Activated naive CD8-positive, alpha-beta T cell treated with anti-CD3 and anti-CD28 coated beads, Interleukin-2, amount 50 U/mL, for 24 hours (primary cell): ENCODE data around the gene PCGF2.
A peak's percentile ranks its signal among the peaks of the same experiment; 100 is the strongest.

Experiments used
- ATAC-seq: fragments of 150-1000 bp; cut with Tn5 transposase; one replicate; pipeline ENCODE4 v1.10.0; 2021
- DNase-seq: peaks from one replicate; pipeline ENCODE4 v3.0.0; 2021
- H3K27ac Mint-ChIP-seq: one replicate; pipeline ENCODE4 v1.8.0; 2021; ENCODE audit warnings: mild to moderate bottlenecking, mixed read lengths
- H3K27me3 Mint-ChIP-seq: one replicate; pipeline ENCODE4 v1.8.0; 2021; ENCODE audit warnings: mixed read lengths
- H3K36me3 Mint-ChIP-seq: one replicate; pipeline ENCODE4 v1.8.0; 2021; ENCODE audit warnings: low read depth, mixed read lengths
- H3K4me1 Mint-ChIP-seq: one replicate; pipeline ENCODE4 v1.8.0; 2021; ENCODE audit warnings: mixed read lengths
- H3K4me3 Mint-ChIP-seq: one replicate; pipeline ENCODE4 v1.8.0; 2021; ENCODE audit warnings: mild to moderate bottlenecking, moderate library complexity, mixed read lengths
- H3K9me3 Mint-ChIP-seq: one replicate; pipeline ENCODE4 v1.8.0; 2021; ENCODE audit warnings: mixed read lengths

PCGF2 gene

GRCh38 chr17:38724337-38724988 is 23.7 kb downstream of the PCGF2 start:
- Mint-ChIP-seq H3K4me1 (peaks cover 64% of the 10 kb centered on the region), H3K27ac (peak overlapping the region; percentile 42), H3K9me3 (peaks cover 7% of the 10 kb centered on the region), H3K36me3 (peaks cover 29% of the 10 kb centered on the region), H3K27me3 (no peaks in the 10 kb centered on the region), H3K4me3 (no peak overlapping the region)
- DNase-seq (no peak), ATAC-seq (no peak)

GRCh38 chr17:38721802-38722201 is 26.3 kb downstream of the PCGF2 start:
- H3K4me3 Mint-ChIP-seq = no peak overlapping the region
- peaks cover 42% of the 10 kb centered on the region for H3K4me1 Mint-ChIP-seq
- no peaks in the 10 kb centered on the region for H3K27me3 Mint-ChIP-seq
- no peaks in the 10 kb centered on the region for H3K9me3 Mint-ChIP-seq
- peaks cover 30% of the 10 kb centered on the region for H3K36me3 Mint-ChIP-seq
- no peak for ATAC-seq
- no peak overlapping the region for H3K27ac Mint-ChIP-seq
- DNase-seq = no peak

GRCh38 chr17:38720941-38721340 is 27.2 kb downstream of the PCGF2 start:
- ATAC-seq (no peak), DNase-seq (no peak)
- H3K4me3 Mint-ChIP-seq = no peak overlapping the region
- no peaks in the 10 kb centered on the region for H3K27me3 Mint-ChIP-seq
- H3K9me3 Mint-ChIP-seq = no peaks in the 10 kb centered on the region
- peaks cover 30% of the 10 kb centered on the region for H3K36me3 Mint-ChIP-seq
- peaks cover 36% of the 10 kb centered on the region for H3K4me1 Mint-ChIP-seq
- H3K27ac Mint-ChIP-seq = no peak overlapping the region

- H3K27ac Mint-ChIP-seq = no peak overlapping the region
- no peak overlapping the region for H3K4me3 Mint-ChIP-seq
- DNase-seq (no peak), ATAC-seq (no peak)
- H3K4me1 Mint-ChIP-seq = peaks cover 38% of the 10 kb centered on the region
- no peaks in the 10 kb centered on the region for H3K27me3 Mint-ChIP-seq
- no peaks in the 10 kb centered on the region for H3K9me3 Mint-ChIP-seq
- H3K36me3 Mint-ChIP-seq = peaks cover 29% of the 10 kb centered on the region
Observed at GRCh38 chr17:38719943-38720641, 28.0 kb downstream of the PCGF2 start.

GRCh38 chr17:38719289-38719942 is 28.7 kb downstream of the PCGF2 start:
- Mint-ChIP-seq H3K36me3 (peaks cover 34% of the 10 kb centered on the region), H3K27ac (peak overlapping the region; percentile 52), H3K4me1 (peaks cover 40% of the 10 kb centered on the region), H3K9me3 (no peaks in the 10 kb centered on the region), H3K4me3 (no peak overlapping the region), H3K27me3 (no peaks in the 10 kb centered on the region)
- no peak for ATAC-seq
- DNase-seq = no peak

- Mint-ChIP-seq H3K27ac (no peak overlapping the region), H3K4me1 (peaks cover 39% of the 10 kb centered on the region), H3K36me3 (peaks cover 35% of the 10 kb centered on the region), H3K9me3 (no peaks in the 10 kb centered on the region), H3K27me3 (no peaks in the 10 kb centered on the region), H3K4me3 (no peak overlapping the region)
- DNase-seq (no peak), ATAC-seq (no peak)
Observed at GRCh38 chr17:38717139-38717745, 30.9 kb downstream of the PCGF2 start.

DNA sequence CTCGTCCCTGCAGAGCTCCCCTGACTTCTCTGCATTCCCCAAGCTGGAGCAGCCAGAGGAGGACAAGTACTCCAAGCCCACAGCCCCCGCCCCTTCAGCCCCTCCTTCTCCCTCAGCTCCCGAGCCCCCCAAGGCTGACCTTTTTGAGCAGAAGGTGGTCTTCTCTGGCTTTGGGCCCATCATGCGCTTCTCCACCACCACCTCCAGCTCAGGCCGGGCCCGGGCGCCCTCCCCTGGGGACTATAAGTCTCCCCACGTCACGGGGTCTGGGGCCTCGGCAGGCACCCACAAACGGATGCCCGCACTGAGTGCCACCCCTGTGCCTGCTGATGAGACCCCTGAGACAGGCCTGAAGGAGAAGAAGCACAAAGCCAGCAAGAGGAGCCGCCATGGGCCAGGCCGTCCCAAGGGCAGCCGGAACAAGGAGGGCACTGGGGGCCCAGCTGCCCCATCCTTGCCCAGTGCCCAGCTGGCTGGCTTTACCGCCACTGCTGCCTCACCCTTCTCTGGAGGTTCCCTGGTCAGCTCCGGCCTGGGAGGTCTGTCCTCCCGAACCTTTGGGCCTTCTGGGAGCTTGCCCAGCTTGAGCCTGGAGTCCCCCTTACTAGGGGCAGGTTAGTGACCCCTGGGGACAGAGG is 31.6 kb downstream of the PCGF2 start:
- Mint-ChIP-seq H3K4me3 (no peak overlapping the region), H3K27me3 (no peaks in the 10 kb centered on the region), H3K36me3 (peaks cover 38% of the 10 kb centered on the region), H3K9me3 (no peaks in the 10 kb centered on the region), H3K4me1 (peaks cover 44% of the 10 kb centered on the region), H3K27ac (no peak overlapping the region)
- ATAC-seq (no peak), DNase-seq (no peak)

- ATAC-seq (peak; percentile 20), DNase-seq (no peak)
- Mint-ChIP-seq H3K4me3 (peak overlapping the region; percentile 42), H3K27ac (peak overlapping the region; percentile 88), H3K36me3 (peaks cover 41% of the 10 kb centered on the region), H3K27me3 (no peaks in the 10 kb centered on the region), H3K9me3 (no peaks in the 10 kb centered on the region), H3K4me1 (peaks cover 50% of the 10 kb centered on the region)
Observed at GRCh38 chr17:38715216-38715943, 32.8 kb downstream of the PCGF2 start.

DNA sequence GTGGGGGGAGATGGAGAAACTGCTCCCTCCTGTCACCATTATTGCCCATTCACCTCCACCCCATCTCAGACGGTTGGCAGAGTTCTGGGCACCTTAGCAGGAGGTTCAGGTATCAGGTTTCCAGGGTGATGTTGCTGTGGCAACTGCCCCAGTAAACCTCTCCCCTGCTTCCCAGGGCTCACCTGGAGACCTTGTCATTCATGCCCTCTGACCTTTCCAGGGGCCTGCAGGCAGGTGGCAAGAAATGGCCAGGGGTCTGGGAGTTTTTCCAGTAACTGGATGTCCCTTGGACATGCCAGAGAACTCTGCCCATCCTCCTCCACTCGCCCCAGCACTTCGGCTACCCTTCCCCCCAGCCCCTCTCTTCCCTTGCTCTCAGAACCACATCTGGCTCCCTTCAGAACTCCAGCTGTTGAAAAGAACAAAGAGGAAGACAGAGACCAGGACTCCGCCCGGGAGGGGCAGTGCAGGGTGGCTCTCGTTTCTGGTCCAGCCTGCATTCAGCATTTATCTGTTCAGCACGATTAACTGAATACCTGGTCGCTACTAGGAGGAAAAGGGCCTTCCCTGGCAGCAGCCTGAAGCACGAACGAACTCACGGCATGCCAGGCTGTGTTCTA is 34.6 kb downstream of the PCGF2 start:
- Mint-ChIP-seq H3K27ac (peak overlapping the region; percentile 31), H3K4me1 (peaks cover 57% of the 10 kb centered on the region), H3K9me3 (no peaks in the 10 kb centered on the region), H3K4me3 (no peak overlapping the region), H3K36me3 (peaks cover 49% of the 10 kb centered on the region), H3K27me3 (no peaks in the 10 kb centered on the region)
- no peak for ATAC-seq
- no peak for DNase-seq

DNA sequence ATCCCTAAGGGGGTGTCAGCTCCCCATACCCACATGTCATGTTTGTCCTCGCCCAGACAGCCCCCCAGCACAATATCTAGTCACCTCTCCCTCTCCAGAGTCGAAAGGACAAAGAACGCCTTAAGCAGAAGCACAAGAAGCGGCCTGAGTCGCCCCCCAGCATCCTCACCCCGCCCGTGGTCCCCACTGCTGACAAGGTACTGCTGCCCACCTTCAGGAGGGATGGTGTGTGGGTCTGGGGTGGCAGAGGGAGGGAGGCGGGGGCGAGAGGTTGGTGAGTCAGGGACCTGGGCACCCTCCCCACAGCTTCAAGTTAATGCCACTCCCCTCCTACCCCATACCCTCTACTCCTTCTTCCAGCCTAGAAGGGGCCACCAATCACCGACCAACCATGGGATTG is 35.5 kb downstream of the PCGF2 start:
- Mint-ChIP-seq H3K9me3 (no peaks in the 10 kb centered on the region), H3K27ac (peak overlapping the region; percentile 47), H3K4me3 (no peak overlapping the region), H3K36me3 (peaks cover 50% of the 10 kb centered on the region), H3K27me3 (no peaks in the 10 kb centered on the region), H3K4me1 (peaks cover 65% of the 10 kb centered on the region)
- DNase-seq = no peak
- no peak for ATAC-seq

- peak overlapping the region; percentile 47 for H3K27ac Mint-ChIP-seq
Observed at GRCh38 chr17:38711792-38712571, 36.2 kb downstream of the PCGF2 start.

GRCh38 chr17:38710985-38711384 is 37.2 kb downstream of the PCGF2 start:
- Mint-ChIP-seq H3K4me3 (no peak overlapping the region), H3K36me3 (peaks cover 63% of the 10 kb centered on the region), H3K9me3 (no peaks in the 10 kb centered on the region), H3K4me1 (peaks cover 77% of the 10 kb centered on the region), H3K27me3 (no peaks in the 10 kb centered on the region), H3K27ac (peak overlapping the region; percentile 47)
- no peak for DNase-seq
- ATAC-seq = no peak

More at GRCh38 chr17:38711792-38712571, 36.2 kb downstream of the PCGF2 start:
- H3K4me3 Mint-ChIP-seq = no peak overlapping the region
- peak; percentile 12 for ATAC-seq
- no peak for DNase-seq
- H3K4me1 Mint-ChIP-seq = peaks cover 71% of the 10 kb centered on the region
- H3K9me3 Mint-ChIP-seq = no peaks in the 10 kb centered on the region
- peaks cover 56% of the 10 kb centered on the region for H3K36me3 Mint-ChIP-seq
- no peaks in the 10 kb centered on the region for H3K27me3 Mint-ChIP-seq

GRCh38 chr17:38710604-38710962 is 37.6 kb downstream of the PCGF2 start:
- H3K27ac Mint-ChIP-seq = peak overlapping the region; percentile 47
- H3K36me3 Mint-ChIP-seq = peaks cover 63% of the 10 kb centered on the region
- no peaks in the 10 kb centered on the region for H3K27me3 Mint-ChIP-seq
- H3K4me3 Mint-ChIP-seq = no peak overlapping the region
- DNase-seq (no peak), ATAC-seq (no peak)
- H3K4me1 Mint-ChIP-seq = peaks cover 73% of the 10 kb centered on the region
- no peaks in the 10 kb centered on the region for H3K9me3 Mint-ChIP-seq
